ENCODE measurements around the gene GDF7.

GDF7 gene

GRCh38 chr2:20653695-20654534 is 13.0 kb upstream of the GDF7 start:
- TF ChIP-seq TAF1 (IDR thresholded peaks at IDR 0.05; ENCODE audit: borderline replicate concordance, low read depth, low read length) (no peak), POLR2A (IDR thresholded peaks at IDR 0.05; ENCODE audit: low read depth, low read length) (no peak), POLR2AphosphoS5 (IDR thresholded peaks at IDR 0.05; ENCODE audit: low read depth, low read length) (no peak)
- FAIRE-seq (no peak), DNase-seq (ENCODE audit: insufficient read length) (no peak)

GRCh38 chr2:20654535-20654813 is 12.5 kb upstream of the GDF7 start:
- FAIRE-seq = no peak
- TF ChIP-seq POLR2A (IDR thresholded peaks at IDR 0.05; ENCODE audit: low read depth, low read length) (no peak), POLR2AphosphoS5 (IDR thresholded peaks at IDR 0.05; ENCODE audit: low read depth, low read length) (no peak), TAF1 (IDR thresholded peaks at IDR 0.05; ENCODE audit: borderline replicate concordance, low read depth, low read length) (no peak)

GRCh38 chr2:20656561-20656960 is 10.4 kb upstream of the GDF7 start:
- FAIRE-seq = no peak
- TF ChIP-seq TAF1 (IDR thresholded peaks at IDR 0.05; ENCODE audit: borderline replicate concordance, low read depth, low read length) = no peak
- TF ChIP-seq POLR2A (IDR thresholded peaks at IDR 0.05; ENCODE audit: low read depth, low read length) = no peak
- TF ChIP-seq POLR2AphosphoS5 (IDR thresholded peaks at IDR 0.05; ENCODE audit: low read depth, low read length) = no peak
- DNase-seq (ENCODE audit: insufficient read length) = no peak

More at GRCh38 chr2:20654535-20654813, 12.5 kb upstream of the GDF7 start:
- no peak for DNase-seq (ENCODE audit: insufficient read length)

GRCh38 chr2:20657522-20658235 is 9.3 kb upstream of the GDF7 start:
- DNase-seq (ENCODE audit: insufficient read length) (no peak), FAIRE-seq (no peak)
- TF ChIP-seq TAF1 (IDR thresholded peaks at IDR 0.05; ENCODE audit: borderline replicate concordance, low read depth, low read length) (no peak), POLR2AphosphoS5 (IDR thresholded peaks at IDR 0.05; ENCODE audit: low read depth, low read length) (no peak), POLR2A (IDR thresholded peaks at IDR 0.05; ENCODE audit: low read depth, low read length) (no peak)

GRCh38 chr2:20660506-20661420 is 6.2 kb upstream of the GDF7 start:
- DNase-seq (ENCODE audit: insufficient read length) = no peak
- TF ChIP-seq POLR2A (IDR thresholded peaks at IDR 0.05; ENCODE audit: low read depth, low read length) (no peak), TAF1 (IDR thresholded peaks at IDR 0.05; ENCODE audit: borderline replicate concordance, low read depth, low read length) (no peak), POLR2AphosphoS5 (IDR thresholded peaks at IDR 0.05; ENCODE audit: low read depth, low read length) (no peak)
- no peak for FAIRE-seq

- no peak for TF ChIP-seq POLR2A (IDR thresholded peaks at IDR 0.05; ENCODE audit: low read depth, low read length)
- TF ChIP-seq POLR2AphosphoS5 (IDR thresholded peaks at IDR 0.05; ENCODE audit: low read depth, low read length) = no peak
- no peak for TF ChIP-seq TAF1 (IDR thresholded peaks at IDR 0.05; ENCODE audit: borderline replicate concordance, low read depth, low read length)
- peak; percentile 96 for FAIRE-seq
- no peak for DNase-seq (ENCODE audit: insufficient read length)
Measured at GRCh38 chr2:20661421-20662307, 5.3 kb upstream of the GDF7 start.

- FAIRE-seq = no peak
Measured at GRCh38 chr2:20662308-20662937, 4.5 kb upstream of the GDF7 start.

GRCh38 chr2:20663196-20664070 is 3.5 kb upstream of the GDF7 start:
- TF ChIP-seq POLR2AphosphoS5 (IDR thresholded peaks at IDR 0.05; ENCODE audit: low read depth, low read length) (no peak), TAF1 (IDR thresholded peaks at IDR 0.05; ENCODE audit: borderline replicate concordance, low read depth, low read length) (no peak), POLR2A (IDR thresholded peaks at IDR 0.05; ENCODE audit: low read depth, low read length) (no peak)
- FAIRE-seq = no peak
- no peak for DNase-seq (ENCODE audit: insufficient read length)

More at GRCh38 chr2:20662308-20662937, 4.5 kb upstream of the GDF7 start:
- TF ChIP-seq POLR2AphosphoS5 (IDR thresholded peaks at IDR 0.05; ENCODE audit: low read depth, low read length) (no peak), TAF1 (IDR thresholded peaks at IDR 0.05; ENCODE audit: borderline replicate concordance, low read depth, low read length) (no peak)
- no peak for DNase-seq (ENCODE audit: insufficient read length)

- TF ChIP-seq POLR2AphosphoS5 (IDR thresholded peaks at IDR 0.05; ENCODE audit: low read depth, low read length) = no peak
- no peak for TF ChIP-seq POLR2A (IDR thresholded peaks at IDR 0.05; ENCODE audit: low read depth, low read length)
- no peak for TF ChIP-seq TAF1 (IDR thresholded peaks at IDR 0.05; ENCODE audit: borderline replicate concordance, low read depth, low read length)
- FAIRE-seq (no peak), DNase-seq (ENCODE audit: insufficient read length) (no peak)
Measured at GRCh38 chr2:20664071-20664390, 2.9 kb upstream of the GDF7 start.
